CD4-positive, alpha-beta memory T cell (primary cell): ENCODE results near the gene CALML3. TPM values are rescaled to one million over a fixed set of nuclear protein-coding genes. Genes with fewer than 3 reads are reported as not detected.

Source experiments
- CTCF ChIA-PET: fragments of 350-600 bp; sonication (Branson Sonifier 250); formaldehyde crosslinking; loops from one replicate; lab custom pipeline; 2021; ENCODE audit warnings: inconsistent platforms; ENCODE audit not compliant: partially characterized antibody; lab: Charles Lee
- POLR2A ChIA-PET: fragments of 350-600 bp; sonication (Branson Sonifier 250); formaldehyde crosslinking; loops from one replicate; lab custom pipeline; 2021; ENCODE audit not compliant: partially characterized antibody; lab: Charles Lee
- DNase-seq, 5 donors: peaks; one replicate each; pipeline versions ENCODE4 v3.0.0 to v3.0.0-alpha.2; 2020 to 2022; ENCODE audit warnings: mixed read lengths in 1 of 5
- H3K27ac ChIP-seq: one replicate; pipeline ENCODE4 v1.7.0; 2013; ENCODE audit warnings: low read depth, low read length
- H3K27me3 ChIP-seq: 2 replicates; pipeline ENCODE4 v1.7.0; 2013; ENCODE audit warnings: mild to moderate bottlenecking, low read length, moderate library complexity; ENCODE audit not compliant: insufficient read depth
- H3K36me3 ChIP-seq: 2 replicates; pipeline ENCODE4 v1.7.0; 2013; ENCODE audit warnings: mild to moderate bottlenecking, low read length, moderate library complexity; ENCODE audit not compliant: insufficient read depth
- H3K4me1 ChIP-seq: 2 replicates; pipeline ENCODE4 v1.7.0; 2013; ENCODE audit warnings: mild to moderate bottlenecking, low read length, moderate library complexity; ENCODE audit not compliant: insufficient read depth
- H3K4me3 ChIP-seq, 2 donors: one replicate each; pipeline ENCODE4 v1.7.0; 2013; ENCODE audit warnings: low read length in 2 of 2, mild to moderate bottlenecking in 1 of 2
- H3K9me3 ChIP-seq, 2 donors: one replicate each; pipeline ENCODE4 v1.7.0; 2013; ENCODE audit warnings: low read length in 2 of 2, control low read depth in 1 of 2; ENCODE audit not compliant: control insufficient read depth in 1 of 2
- H3K27ac Mint-ChIP-seq, 7 donors: one replicate each; pipeline ENCODE4 v1.8.0; 2020 to 2021; ENCODE audit warnings: mixed read lengths in 7 of 7, mild to moderate bottlenecking in 6 of 7, inconsistent platforms in 3 of 7, moderate library complexity in 3 of 7
- H3K27me3 Mint-ChIP-seq, 2 donors: one replicate each; pipeline ENCODE4 v1.8.0; 2020 to 2021; ENCODE audit warnings: mixed read lengths in 2 of 2
- H3K36me3 Mint-ChIP-seq, 2 donors: one replicate each; pipeline ENCODE4 v1.8.0; 2020 to 2021; ENCODE audit warnings: mixed read lengths in 2 of 2, inconsistent platforms in 1 of 2, mild to moderate bottlenecking in 1 of 2
- H3K4me1 Mint-ChIP-seq, 4 donors: one replicate each; pipeline ENCODE4 v1.8.0; 2020 to 2021; ENCODE audit warnings: mixed read lengths in 4 of 4, mild to moderate bottlenecking in 1 of 4
- H3K4me3 Mint-ChIP-seq, 8 donors: one replicate each; pipeline ENCODE4 v1.8.0; 2020 to 2021; ENCODE audit warnings: mixed read lengths in 8 of 8, mild to moderate bottlenecking in 7 of 8, moderate library complexity in 6 of 8, inconsistent platforms in 3 of 8
- H3K9me3 Mint-ChIP-seq, 8 donors: one replicate each; pipeline ENCODE4 v1.8.0; 2020 to 2021; ENCODE audit warnings: mixed read lengths in 8 of 8, mild to moderate bottlenecking in 5 of 8, inconsistent platforms in 3 of 8, moderate library complexity in 1 of 8
- intact Hi-C: fragments of 100-400 bp; cut with micrococcal nuclease; formaldehyde crosslinking; loops from one replicate; pipeline ENCODE4 v1.15.1; 2023
- polyA plus RNA-seq, 2 donors: library from polyadenylated mRNA; unstranded; fragments of 300-500 nt; fragmentation: Illumina TruSeq; gene quantifications; one replicate each; pipeline ENCODE4 v1.2.3, GENCODE V29; 2021
- total RNA-seq, 2 experiments: library from RNA; stranded (reverse); gene quantifications; one replicate each; pipeline ENCODE4 v1.2.3, GENCODE V29; 2021

The CALML3 gene
- total and polyA plus RNA-seq, 4 experiments from 2014 or later: not detected

DNA sequence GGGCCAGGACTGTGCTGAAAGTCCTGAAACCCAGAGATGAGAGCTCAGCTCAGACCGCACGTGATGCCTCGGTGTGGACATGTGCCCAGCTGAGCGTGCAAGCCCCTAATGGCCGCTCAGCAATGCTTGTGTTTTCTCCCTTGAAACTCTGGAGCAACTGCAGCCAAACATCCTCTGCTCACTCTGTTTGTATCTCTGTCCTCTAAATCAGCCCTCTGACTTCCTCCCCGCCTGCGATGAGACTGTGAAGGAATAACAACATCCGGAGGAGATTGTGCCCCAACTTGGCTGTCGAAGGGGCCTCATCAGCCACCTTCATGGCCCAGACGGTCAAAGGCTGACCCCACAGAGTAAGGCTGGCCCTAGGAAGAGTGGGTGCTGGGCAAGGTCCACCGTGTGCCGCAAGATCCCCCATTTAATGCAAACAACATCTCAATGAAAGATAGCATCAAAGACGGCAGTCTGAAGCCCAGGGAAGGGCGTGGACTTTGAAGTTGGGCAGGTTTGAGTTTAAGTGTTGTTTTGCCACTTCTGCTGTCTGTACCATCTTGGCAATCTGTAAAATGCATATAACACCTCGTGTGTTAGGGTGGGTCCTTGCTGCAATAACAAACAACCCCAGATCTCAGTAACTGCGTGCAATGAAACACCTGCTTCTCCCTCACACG lies 39.9 kb downstream of the CALML3 start:
- peaks cover 33% of the 10 kb centered on the region for H3K4me1 ChIP-seq
- peak overlapping the region; percentile 61 for H3K27ac ChIP-seq
- Mint-ChIP-seq H3K4me3 (peak overlapping the region; percentile 81 to 95 (median 86)), H3K27ac (peak overlapping the region; percentile 96 to 99 (median 98)), H3K4me1 (peaks cover 29 to 51% (median 36%) of the 10 kb centered on the region in 4 donors), H3K36me3 (peaks cover 5 to 8% of the 10 kb centered on the region in 2 donors), H3K9me3 (peaks cover 0 to 7% (median 0%) of the 10 kb centered on the region in 8 donors), H3K27me3 (peaks cover 0 to 1% of the 10 kb centered on the region in 2 donors)
- no peaks in the 10 kb centered on the region for H3K27me3 ChIP-seq
- intact Hi-C loops: loop anchor here (2.0 to 5.0 kb wide), 2 partner anchors 16 to 122 kb away; no protein-coding TSS in a partner anchor
- peak overlapping the region; percentile 19 to 67 for H3K4me3 ChIP-seq
- H3K36me3 ChIP-seq: no peaks in the 10 kb centered on the region
- no peaks in the 10 kb centered on the region for H3K9me3 ChIP-seq
- DNase-seq: peak; percentile 47 to 63 (median 56)
- POLR2A ChIA-PET: interaction anchor here (1.2 to 3.6 kb wide), 9 partner anchors 8 to 325 kb away, joined by 3 to 37 read pairs (median 7); partner anchors contain the start of genes ANKRD16, ASB13 and FBH1
- CTCF ChIA-PET: interaction anchor here (1.9 to 3.9 kb wide), 2 partner anchors 58 to 120 kb away, joined by 3 to 22 read pairs; no protein-coding TSS in a partner anchor

DNA sequence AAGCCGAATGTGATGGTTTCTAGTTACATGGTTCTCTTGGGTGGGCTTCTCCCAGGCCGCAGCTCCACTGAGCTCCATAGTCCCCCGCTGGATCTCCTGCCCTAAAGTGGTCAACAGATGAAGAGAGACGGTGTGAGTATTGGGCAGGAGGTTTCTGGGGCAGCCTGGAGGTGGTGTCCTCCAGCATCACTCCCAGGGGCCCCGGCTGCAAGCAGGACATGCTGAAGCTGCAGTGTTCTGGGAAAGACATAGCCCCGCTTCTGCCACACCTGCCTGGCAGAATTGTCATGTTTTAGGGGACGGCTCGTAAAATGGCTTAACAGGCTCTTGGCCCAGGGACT lies 40.4 kb downstream of the CALML3 start:
- no peaks in the 10 kb centered on the region for H3K9me3 ChIP-seq
- no peak for DNase-seq
- H3K4me3 ChIP-seq: no peak overlapping the region
- peaks cover 0 to 7% (median 0%) of the 10 kb centered on the region in 8 donors for H3K9me3 Mint-ChIP-seq
- peaks cover 0 to 1% of the 10 kb centered on the region in 2 donors for H3K27me3 Mint-ChIP-seq
- H3K4me3 Mint-ChIP-seq: peak overlapping the region in 7 of 8 donors; percentile 81 to 95 (median 87)
- peak overlapping the region; percentile 61 for H3K27ac ChIP-seq
- intact Hi-C loops: loop anchor here (2.0 kb wide), 1 partner anchor 16 kb away; no protein-coding TSS in a partner anchor
- H3K36me3 ChIP-seq: no peaks in the 10 kb centered on the region
- peaks cover 5 to 8% of the 10 kb centered on the region in 2 donors for H3K36me3 Mint-ChIP-seq
- H3K4me1 ChIP-seq: peaks cover 33% of the 10 kb centered on the region
- peak overlapping the region; percentile 96 to 99 (median 98) for H3K27ac Mint-ChIP-seq
- POLR2A ChIA-PET: interaction anchor here (0.8 to 3.6 kb wide), 10 partner anchors 9 to 325 kb away, joined by 3 to 37 read pairs (median 6); partner anchors contain the start of genes ANKRD16, ASB13 and FBH1
- no peaks in the 10 kb centered on the region for H3K27me3 ChIP-seq
- H3K4me1 Mint-ChIP-seq: peaks cover 28 to 51% (median 35%) of the 10 kb centered on the region in 4 donors
- CTCF ChIA-PET: interaction anchor here (1.3 to 3.9 kb wide), 3 partner anchors 58 to 120 kb away, joined by 3 to 22 read pairs (median 3); no protein-coding TSS in a partner anchor

DNA sequence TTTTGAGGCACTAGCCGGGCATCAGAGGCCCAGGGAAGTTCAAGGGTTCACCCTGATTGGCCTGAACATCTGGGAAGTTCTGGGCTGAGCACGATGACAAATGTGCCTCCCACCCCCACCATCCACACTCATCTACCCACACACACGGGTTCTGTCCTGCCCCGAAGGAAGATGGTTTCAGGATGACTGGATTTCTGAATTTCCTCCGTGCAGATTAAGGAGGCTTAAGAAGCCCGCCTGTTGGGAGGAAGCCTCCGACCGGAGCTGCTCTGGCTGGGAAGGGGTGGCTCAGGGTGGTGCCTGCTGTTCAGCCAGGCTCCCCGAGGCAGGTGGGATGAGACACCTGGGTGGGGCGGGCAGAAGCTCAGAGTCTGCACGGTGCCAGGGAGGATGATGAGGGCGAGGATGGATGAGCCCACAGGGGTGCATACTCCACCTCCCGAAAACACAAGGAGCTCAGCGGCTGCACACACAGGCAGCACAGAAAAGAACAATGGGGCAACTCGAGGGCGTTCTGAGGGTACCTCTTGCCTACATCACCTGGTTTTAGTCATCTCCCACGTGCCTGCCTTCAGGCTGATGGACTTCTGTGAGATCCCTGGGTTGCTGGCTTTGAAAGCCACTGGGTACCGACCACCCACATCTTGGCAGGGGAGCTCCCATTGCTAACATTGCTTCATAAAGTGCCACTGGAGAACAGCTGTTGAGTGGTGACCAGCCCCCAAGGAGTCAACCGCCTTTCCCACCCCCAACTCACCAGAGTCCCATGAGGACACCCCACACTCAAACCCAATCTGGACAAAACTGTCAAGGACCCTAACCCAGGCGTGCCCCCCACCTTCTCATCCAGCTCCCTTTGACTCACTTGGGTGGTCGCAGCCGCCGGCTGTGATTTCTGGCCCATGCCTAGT lies 41.2 kb downstream of the CALML3 start:
- Histone ChIP-seq H3K4me1 (peaks cover 33% of the 10 kb centered on the region), H3K9me3 (no peaks in the 10 kb centered on the region), H3K27me3 (no peaks in the 10 kb centered on the region), H3K4me3 (no peak overlapping the region), H3K36me3 (no peaks in the 10 kb centered on the region), H3K27ac (no peak overlapping the region)
- H3K9me3 Mint-ChIP-seq: peaks cover 0 to 7% (median 0%) of the 10 kb centered on the region in 8 donors
- intact Hi-C loops: loop anchor here (2.0 kb wide), 1 partner anchor 17 kb away; no protein-coding TSS in a partner anchor
- ChIA-PET CTCF (interaction anchor here (1.1 to 3.9 kb wide), 3 partner anchors 21 to 64 kb away, joined by 3 to 22 read pairs (median 4); no protein-coding TSS in a partner anchor), POLR2A (interaction anchor here (0.8 to 3.6 kb wide), 7 partner anchors 8 to 274 kb away, joined by 3 to 37 read pairs (median 5); no protein-coding TSS in a partner anchor)
- peak overlapping the region in 3 of 8 donors; percentile 22 to 87 (median 34) for H3K4me3 Mint-ChIP-seq
- peaks cover 5 to 8% of the 10 kb centered on the region in 2 donors for H3K36me3 Mint-ChIP-seq
- peaks cover 28 to 51% (median 35%) of the 10 kb centered on the region in 4 donors for H3K4me1 Mint-ChIP-seq
- no peak for DNase-seq
- no peaks in the 10 kb centered on the region for H3K27me3 Mint-ChIP-seq
- peak overlapping the region; percentile 70 to 99 (median 98) for H3K27ac Mint-ChIP-seq

DNA sequence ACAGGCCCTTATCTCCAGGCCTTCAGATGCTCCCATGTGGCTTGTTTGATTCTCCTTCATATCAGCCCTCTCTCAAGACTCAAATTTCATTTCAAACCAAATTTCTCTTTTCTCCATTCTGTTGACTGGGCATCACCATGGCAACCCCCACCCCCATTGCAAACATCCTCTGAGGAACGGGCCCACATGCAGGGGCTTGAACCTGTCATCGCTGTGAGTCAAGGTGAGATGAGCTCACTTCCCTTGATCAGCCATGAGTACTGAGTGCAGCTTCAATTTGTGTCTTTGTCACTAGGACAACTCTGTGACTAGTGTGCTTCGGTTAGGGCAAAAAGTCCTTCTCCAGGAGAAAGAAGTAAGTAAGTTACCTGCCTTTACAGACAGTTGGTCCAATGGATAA lies 41.9 kb downstream of the CALML3 start:
- peaks cover 28 to 48% (median 35%) of the 10 kb centered on the region in 4 donors for H3K4me1 Mint-ChIP-seq
- Histone ChIP-seq H3K27ac (no peak overlapping the region), H3K4me3 (no peak overlapping the region), H3K9me3 (no peaks in the 10 kb centered on the region), H3K36me3 (no peaks in the 10 kb centered on the region), H3K27me3 (no peaks in the 10 kb centered on the region), H3K4me1 (peaks cover 33% of the 10 kb centered on the region)
- POLR2A ChIA-PET: interaction anchor here (0.5 to 3.6 kb wide), 6 partner anchors 14 to 1531 kb away, joined by 3 to 37 read pairs (median 7); no protein-coding TSS in a partner anchor
- peaks cover 5 to 8% of the 10 kb centered on the region in 2 donors for H3K36me3 Mint-ChIP-seq
- H3K27ac Mint-ChIP-seq: peak overlapping the region in 5 of 7 donors; percentile 44 to 85 (median 58)
- CTCF ChIA-PET: interaction anchor here (1.1 to 3.9 kb wide), 3 partner anchors 20 to 63 kb away, joined by 3 to 22 read pairs (median 4); no protein-coding TSS in a partner anchor
- peak in 1 of 5 donors; percentile 19 for DNase-seq
- H3K27me3 Mint-ChIP-seq: no peaks in the 10 kb centered on the region
- intact Hi-C loops: no loop called here
- H3K9me3 Mint-ChIP-seq: peaks cover 0 to 7% (median 0%) of the 10 kb centered on the region in 8 donors
- peak overlapping the region in 2 of 8 donors; percentile 39 to 49 for H3K4me3 Mint-ChIP-seq

DNA sequence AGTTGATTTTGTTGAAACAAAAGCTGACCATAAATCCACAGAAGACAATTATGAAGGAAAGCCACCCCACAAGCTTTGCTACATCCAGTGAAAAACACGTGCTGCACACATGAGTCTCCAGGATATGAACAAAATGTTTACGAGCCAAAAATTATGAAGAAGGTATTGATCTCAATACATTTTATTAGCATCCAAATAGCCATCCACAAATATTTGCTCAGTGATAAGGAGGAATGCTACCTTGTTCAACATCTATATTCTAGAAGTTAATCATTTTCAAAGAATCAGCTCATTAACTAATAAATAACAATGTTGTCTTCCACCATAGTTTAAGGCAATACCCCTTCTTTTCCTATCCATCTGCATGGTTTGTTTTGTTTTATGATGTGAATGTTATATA lies 42.7 kb downstream of the CALML3 start:
- Histone ChIP-seq H3K27me3 (no peaks in the 10 kb centered on the region), H3K36me3 (no peaks in the 10 kb centered on the region), H3K27ac (no peak overlapping the region), H3K4me3 (no peak overlapping the region), H3K4me1 (peaks cover 33% of the 10 kb centered on the region), H3K9me3 (no peaks in the 10 kb centered on the region)
- H3K9me3 Mint-ChIP-seq: peaks cover 0 to 7% (median 0%) of the 10 kb centered on the region in 8 donors
- peaks cover 25 to 44% (median 33%) of the 10 kb centered on the region in 4 donors for H3K4me1 Mint-ChIP-seq
- no peak overlapping the region for H3K27ac Mint-ChIP-seq
- CTCF ChIA-PET: no interaction called here
- POLR2A ChIA-PET: interaction anchor here (0.5 to 2.7 kb wide), 2 partner anchors 19 to 1532 kb away, joined by 3 to 11 read pairs; no protein-coding TSS in a partner anchor
- intact Hi-C loops: no loop called here
- no peak for DNase-seq
- H3K4me3 Mint-ChIP-seq: peak overlapping the region in 1 of 8 donors; percentile 35
- peaks cover 5 to 8% of the 10 kb centered on the region in 2 donors for H3K36me3 Mint-ChIP-seq
- no peaks in the 10 kb centered on the region for H3K27me3 Mint-ChIP-seq

DNA sequence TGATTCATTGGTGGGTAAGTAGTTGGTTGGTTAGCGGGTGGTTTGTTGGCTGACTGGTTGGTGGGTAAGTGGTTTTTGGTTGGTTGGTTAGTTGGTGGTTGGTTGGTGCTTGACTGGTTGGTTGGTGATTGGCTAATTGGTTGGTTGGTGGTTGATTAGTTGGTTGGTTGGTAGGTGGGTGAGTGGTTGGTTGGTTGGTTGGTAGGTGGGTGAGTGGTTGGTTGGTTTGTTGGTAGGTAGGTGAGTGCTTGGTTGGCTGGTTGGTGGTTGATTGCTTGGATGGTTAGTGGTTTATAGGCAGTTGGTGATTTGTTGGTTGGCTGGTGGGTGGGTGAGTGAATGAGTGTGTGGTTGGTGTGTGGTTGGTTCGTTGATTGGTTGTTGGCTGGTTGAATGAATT lies 44.2 kb downstream of the CALML3 start:
- Mint-ChIP-seq H3K36me3 (peaks cover 5 to 8% of the 10 kb centered on the region in 2 donors), H3K27ac (peak overlapping the region in 3 of 7 donors; percentile 2 to 83 (median 4)), H3K4me1 (peaks cover 18 to 33% (median 26%) of the 10 kb centered on the region in 4 donors), H3K9me3 (peaks cover 0 to 7% (median 0%) of the 10 kb centered on the region in 8 donors), H3K27me3 (no peaks in the 10 kb centered on the region), H3K4me3 (no peak overlapping the region)
- CTCF ChIA-PET: no interaction called here
- intact Hi-C loops: no loop called here
- H3K27ac ChIP-seq: no peak overlapping the region
- no peaks in the 10 kb centered on the region for H3K9me3 ChIP-seq
- H3K36me3 ChIP-seq: no peaks in the 10 kb centered on the region
- no peaks in the 10 kb centered on the region for H3K27me3 ChIP-seq
- POLR2A ChIA-PET: no interaction called here
- no peak overlapping the region for H3K4me3 ChIP-seq
- DNase-seq: no peak
- H3K4me1 ChIP-seq: peaks cover 20% of the 10 kb centered on the region
